ENCODE results near the gene PARP4.
"Not testable (repeated sequence)": the region's sequence is repeated elsewhere in the genome, so short reads cannot be mapped to it uniquely, and the experiment has no call there.

GRCh38 chr13:24384946-24385345 lies 127.6 kb downstream of the PARP4 start:
- TF ChIP-seq EZH2 (IDR thresholded peaks at IDR 0.05; ENCODE audit: borderline replicate concordance, insufficient read depth, low read depth, low read length, poor library complexity, severe bottlenecking); CTCF (IDR thresholded peaks at IDR 0.05): not testable (repeated sequence)
